GM12878 (cell line): ENCODE data around the gene ANKRD33B. TPM values are rescaled to one million over a fixed set of nuclear protein-coding genes. Genes with fewer than 3 reads are reported as not detected.

Experiments
- CBFB ChIP-seq: IDR thresholded peaks from 2 replicates; pipeline ENCODE4 v1.6.1; 2016; ENCODE audit warnings: antibody characterized with exemption, low read depth
- CBX3 ChIP-seq: fragments of 200-600 bp; sonication (generic); IDR thresholded peaks from 2 replicates; pipeline ENCODE4 v1.6.1; 2016; ENCODE audit warnings: low read depth, borderline replicate concordance
- CEBPZ ChIP-seq: fragments of 150-350 bp; IDR thresholded peaks from 2 replicates; pipeline ENCODE4 v1.6.1; 2016; ENCODE audit warnings: low read depth, low read length
- CREM ChIP-seq: IDR thresholded peaks from 2 replicates; pipeline ENCODE4 v1.6.1; 2014; ENCODE audit warnings: antibody characterized with exemption, low read depth
- FOXK2 ChIP-seq: fragments of 450-650 bp; IDR thresholded peaks from 2 replicates; pipeline ENCODE4 v1.6.1; 2017; ENCODE audit warnings: mild to moderate bottlenecking, moderate library complexity
- IKZF1 ChIP-seq: fragments of 450-650 bp; conservative IDR thresholded peaks from 2 replicates; pipeline ENCODE4 v1.6.1; 2017; ENCODE audit warnings: antibody characterized with exemption, mild to moderate bottlenecking
- IKZF2 ChIP-seq, 2 experiments: fragments of 450-650 bp; IDR thresholded peaks; 2 replicates each; pipeline ENCODE4 v1.6.1; 2017; ENCODE audit warnings: mild to moderate bottlenecking in 2 of 2, moderate library complexity in 2 of 2
- JUND ChIP-seq: IDR thresholded peaks from 2 replicates; pipeline ENCODE4 v1.6.1; 2012; ENCODE audit warnings: low read depth, mild to moderate bottlenecking, low read length, improper control_type of control experiment, moderate library complexity
- PKNOX1 ChIP-seq: fragments of 450-650 bp; IDR thresholded peaks from 2 replicates; pipeline ENCODE4 v1.6.1; 2016; ENCODE audit warnings: mild to moderate bottlenecking
- POLR2AphosphoS2 ChIP-seq: IDR thresholded peaks from 2 replicates; pipeline ENCODE4 v1.6.1; 2011; ENCODE audit warnings: low read depth, mild to moderate bottlenecking, low read length, improper control_type of control experiment, moderate library complexity
- RELA ChIP-seq: fragments of 450-650 bp; IDR thresholded peaks from 2 replicates; pipeline ENCODE4 v1.8.0; 2014; ENCODE audit warnings: borderline replicate concordance; ENCODE audit not compliant: partially characterized antibody
- SMAD5 ChIP-seq: IDR thresholded peaks from 2 replicates; pipeline ENCODE4 v1.6.1; 2016; ENCODE audit warnings: antibody characterized with exemption, low read depth
- SPI1 ChIP-seq: IDR thresholded peaks from 2 replicates; pipeline ENCODE4 v1.6.1; 2011; ENCODE audit warnings: low read depth, mild to moderate bottlenecking, low read length, moderate library complexity, borderline replicate concordance; ENCODE audit not compliant: insufficient read depth
- SRF ChIP-seq, 2 experiments: IDR thresholded peaks; 2 replicates each; pipeline ENCODE4 v1.6.1; 2011; ENCODE audit warnings: low read depth in 2 of 2, low read length in 2 of 2, mild to moderate bottlenecking in 1 of 2, moderate library complexity in 1 of 2
- SUZ12 ChIP-seq: fragments of 200-600 bp; sonication (generic); IDR thresholded peaks from one replicate; pipeline ENCODE4 v1.6.1; 2018; ENCODE audit warnings: antibody characterized with exemption, mild to moderate bottlenecking; ENCODE audit not compliant: unreplicated experiment
- TAF1 ChIP-seq: IDR thresholded peaks from 2 replicates; pipeline ENCODE4 v1.6.1; 2011; ENCODE audit warnings: mild to moderate bottlenecking, low read depth, low read length, borderline replicate concordance
- polyA plus RNA-seq, 11 experiments: library from polyadenylated mRNA; depleted of rRNA in 4 of 11; unstranded in 6 of 11; stranded (reverse) in 5 of 11; fragments of >200 nt; fragmentation: Nextera tagmentation in 4 of 11; fragmentation: Illumina TruSeq in 1 of 11; extraction: Ambion mirVana in 4 of 11; extraction: Trizol in 1 of 11; gene quantifications; 1 replicate in 1 of 11; 2 replicates in 10 of 11; pipeline versions ENCODE4 v1.2.1 to v1.2.3, GENCODE V29; 2011 to 2016; ENCODE audit warnings: inconsistent platforms in 2 of 11, missing spikeins in 2 of 11, low read depth in 1 of 11
- total RNA-seq, 4 experiments: library from RNA; depleted of rRNA in 3 of 4; stranded (reverse); fragments of >200 nt in 3 of 4; fragmentation: Illumina TruSeq in 1 of 4; extraction: Trizol in 1 of 4; gene quantifications; 2 replicates each; pipeline versions ENCODE4 v1.2.1 to v1.2.3, GENCODE V29; 2013 to 2021
- TF ChIP-seq, protein P1 (sequence below): fragments of 450-650 bp; IDR thresholded peaks from 2 replicates; pipeline ENCODE4 v1.6.1; 2017; ENCODE audit warnings: mild to moderate bottlenecking, moderate library complexity
- TF ChIP-seq, protein P2 (sequence below): IDR thresholded peaks from 2 replicates; pipeline ENCODE4 v1.6.1; 2012; ENCODE audit warnings: improper control_type of control experiment, low read depth, low read length; ENCODE audit not compliant: insufficient replicate concordance

The ANKRD33B gene
- total and polyA plus RNA-seq, 10 of the 15 experiments (the other 5 are each of a cell fraction or from before 2014, with no cell fraction given): 4.9 to 61.6 (median 15.6) TPM

DNA sequence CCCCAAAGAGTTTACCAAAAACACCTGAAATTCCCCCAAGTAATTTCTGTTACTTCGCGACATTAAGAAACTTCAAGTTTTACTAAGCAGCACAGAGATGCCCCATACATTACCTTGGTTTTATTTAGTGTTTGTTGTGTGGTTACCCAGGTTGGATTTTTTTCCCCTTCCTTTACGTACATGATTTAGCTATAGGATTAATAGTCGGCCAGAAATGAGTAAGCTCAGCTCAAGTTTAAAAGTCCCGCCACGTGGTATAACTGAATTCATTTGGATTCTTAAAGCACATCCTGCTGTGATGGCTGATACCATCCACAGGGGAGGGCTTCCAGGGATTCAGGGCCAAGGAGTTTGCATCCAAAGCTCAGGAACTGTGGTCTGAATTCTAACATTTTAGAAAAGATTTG is 121.2 kb downstream of the ANKRD33B start (continued):
- no peak for TF ChIP-seq CEBPZ
- no peak for TF ChIP-seq SRF (IDR thresholded peaks at IDR 0.05; ENCODE audit: low read depth in 2 of 2, low read length in 2 of 2)
- TF ChIP-seq CBX3: no peak
- no peak for TF ChIP-seq FOXK2
- no peak for TF ChIP-seq TAF1
- TF ChIP-seq IKZF2 (IDR thresholded peaks at IDR 0.05): peak; percentile 90 to 91
- no peak for TF ChIP-seq POLR2AphosphoS2
- no peak for TF ChIP-seq SUZ12
- no peak for TF ChIP-seq SMAD5
- no peak for TF ChIP-seq SPI1
- TF ChIP-seq CREM: peak; percentile 95
- TF ChIP-seq, protein P1, sequence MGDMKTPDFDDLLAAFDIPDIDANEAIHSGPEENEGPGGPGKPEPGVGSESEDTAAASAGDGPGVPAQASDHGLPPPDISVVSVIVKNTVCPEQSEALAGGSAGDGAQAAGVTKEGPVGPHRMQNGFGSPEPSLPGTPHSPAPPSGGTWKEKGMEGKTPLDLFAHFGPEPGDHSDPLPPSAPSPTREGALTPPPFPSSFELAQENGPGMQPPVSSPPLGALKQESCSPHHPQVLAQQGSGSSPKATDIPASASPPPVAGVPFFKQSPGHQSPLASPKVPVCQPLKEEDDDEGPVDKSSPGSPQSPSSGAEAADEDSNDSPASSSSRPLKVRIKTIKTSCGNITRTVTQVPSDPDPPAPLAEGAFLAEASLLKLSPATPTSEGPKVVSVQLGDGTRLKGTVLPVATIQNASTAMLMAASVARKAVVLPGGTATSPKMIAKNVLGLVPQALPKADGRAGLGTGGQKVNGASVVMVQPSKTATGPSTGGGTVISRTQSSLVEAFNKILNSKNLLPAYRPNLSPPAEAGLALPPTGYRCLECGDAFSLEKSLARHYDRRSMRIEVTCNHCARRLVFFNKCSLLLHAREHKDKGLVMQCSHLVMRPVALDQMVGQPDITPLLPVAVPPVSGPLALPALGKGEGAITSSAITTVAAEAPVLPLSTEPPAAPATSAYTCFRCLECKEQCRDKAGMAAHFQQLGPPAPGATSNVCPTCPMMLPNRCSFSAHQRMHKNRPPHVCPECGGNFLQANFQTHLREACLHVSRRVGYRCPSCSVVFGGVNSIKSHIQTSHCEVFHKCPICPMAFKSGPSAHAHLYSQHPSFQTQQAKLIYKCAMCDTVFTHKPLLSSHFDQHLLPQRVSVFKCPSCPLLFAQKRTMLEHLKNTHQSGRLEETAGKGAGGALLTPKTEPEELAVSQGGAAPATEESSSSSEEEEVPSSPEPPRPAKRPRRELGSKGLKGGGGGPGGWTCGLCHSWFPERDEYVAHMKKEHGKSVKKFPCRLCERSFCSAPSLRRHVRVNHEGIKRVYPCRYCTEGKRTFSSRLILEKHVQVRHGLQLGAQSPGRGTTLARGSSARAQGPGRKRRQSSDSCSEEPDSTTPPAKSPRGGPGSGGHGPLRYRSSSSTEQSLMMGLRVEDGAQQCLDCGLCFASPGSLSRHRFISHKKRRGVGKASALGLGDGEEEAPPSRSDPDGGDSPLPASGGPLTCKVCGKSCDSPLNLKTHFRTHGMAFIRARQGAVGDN: peak; percentile 33; the same call in 1 of the 2 replicates
- TF ChIP-seq, protein P2, sequence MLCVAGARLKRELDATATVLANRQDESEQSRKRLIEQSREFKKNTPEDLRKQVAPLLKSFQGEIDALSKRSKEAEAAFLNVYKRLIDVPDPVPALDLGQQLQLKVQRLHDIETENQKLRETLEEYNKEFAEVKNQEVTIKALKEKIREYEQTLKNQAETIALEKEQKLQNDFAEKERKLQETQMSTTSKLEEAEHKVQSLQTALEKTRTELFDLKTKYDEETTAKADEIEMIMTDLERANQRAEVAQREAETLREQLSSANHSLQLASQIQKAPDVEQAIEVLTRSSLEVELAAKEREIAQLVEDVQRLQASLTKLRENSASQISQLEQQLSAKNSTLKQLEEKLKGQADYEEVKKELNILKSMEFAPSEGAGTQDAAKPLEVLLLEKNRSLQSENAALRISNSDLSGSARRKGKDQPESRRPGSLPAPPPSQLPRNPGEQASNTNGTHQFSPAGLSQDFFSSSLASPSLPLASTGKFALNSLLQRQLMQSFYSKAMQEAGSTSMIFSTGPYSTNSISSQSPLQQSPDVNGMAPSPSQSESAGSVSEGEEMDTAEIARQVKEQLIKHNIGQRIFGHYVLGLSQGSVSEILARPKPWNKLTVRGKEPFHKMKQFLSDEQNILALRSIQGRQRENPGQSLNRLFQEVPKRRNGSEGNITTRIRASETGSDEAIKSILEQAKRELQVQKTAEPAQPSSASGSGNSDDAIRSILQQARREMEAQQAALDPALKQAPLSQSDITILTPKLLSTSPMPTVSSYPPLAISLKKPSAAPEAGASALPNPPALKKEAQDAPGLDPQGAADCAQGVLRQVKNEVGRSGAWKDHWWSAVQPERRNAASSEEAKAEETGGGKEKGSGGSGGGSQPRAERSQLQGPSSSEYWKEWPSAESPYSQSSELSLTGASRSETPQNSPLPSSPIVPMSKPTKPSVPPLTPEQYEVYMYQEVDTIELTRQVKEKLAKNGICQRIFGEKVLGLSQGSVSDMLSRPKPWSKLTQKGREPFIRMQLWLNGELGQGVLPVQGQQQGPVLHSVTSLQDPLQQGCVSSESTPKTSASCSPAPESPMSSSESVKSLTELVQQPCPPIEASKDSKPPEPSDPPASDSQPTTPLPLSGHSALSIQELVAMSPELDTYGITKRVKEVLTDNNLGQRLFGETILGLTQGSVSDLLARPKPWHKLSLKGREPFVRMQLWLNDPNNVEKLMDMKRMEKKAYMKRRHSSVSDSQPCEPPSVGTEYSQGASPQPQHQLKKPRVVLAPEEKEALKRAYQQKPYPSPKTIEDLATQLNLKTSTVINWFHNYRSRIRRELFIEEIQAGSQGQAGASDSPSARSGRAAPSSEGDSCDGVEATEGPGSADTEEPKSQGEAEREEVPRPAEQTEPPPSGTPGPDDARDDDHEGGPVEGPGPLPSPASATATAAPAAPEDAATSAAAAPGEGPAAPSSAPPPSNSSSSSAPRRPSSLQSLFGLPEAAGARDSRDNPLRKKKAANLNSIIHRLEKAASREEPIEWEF: no peak
- peak; percentile 98 for TF ChIP-seq RELA
- no peak for TF ChIP-seq PKNOX1
- TF ChIP-seq CBFB: peak; percentile 80
- peak; percentile 92 for TF ChIP-seq IKZF1
- TF ChIP-seq JUND: no peak
